ENCODE measurements around the gene MYOZ1. TPM values are rescaled to one million over a fixed set of nuclear protein-coding genes. Genes with fewer than 3 reads are reported as not detected.

MYOZ1 gene
- total and polyA plus RNA-seq, 2 donors (not counting 1 experiment from before 2014, with no cell fraction given) = not detected

DNA sequence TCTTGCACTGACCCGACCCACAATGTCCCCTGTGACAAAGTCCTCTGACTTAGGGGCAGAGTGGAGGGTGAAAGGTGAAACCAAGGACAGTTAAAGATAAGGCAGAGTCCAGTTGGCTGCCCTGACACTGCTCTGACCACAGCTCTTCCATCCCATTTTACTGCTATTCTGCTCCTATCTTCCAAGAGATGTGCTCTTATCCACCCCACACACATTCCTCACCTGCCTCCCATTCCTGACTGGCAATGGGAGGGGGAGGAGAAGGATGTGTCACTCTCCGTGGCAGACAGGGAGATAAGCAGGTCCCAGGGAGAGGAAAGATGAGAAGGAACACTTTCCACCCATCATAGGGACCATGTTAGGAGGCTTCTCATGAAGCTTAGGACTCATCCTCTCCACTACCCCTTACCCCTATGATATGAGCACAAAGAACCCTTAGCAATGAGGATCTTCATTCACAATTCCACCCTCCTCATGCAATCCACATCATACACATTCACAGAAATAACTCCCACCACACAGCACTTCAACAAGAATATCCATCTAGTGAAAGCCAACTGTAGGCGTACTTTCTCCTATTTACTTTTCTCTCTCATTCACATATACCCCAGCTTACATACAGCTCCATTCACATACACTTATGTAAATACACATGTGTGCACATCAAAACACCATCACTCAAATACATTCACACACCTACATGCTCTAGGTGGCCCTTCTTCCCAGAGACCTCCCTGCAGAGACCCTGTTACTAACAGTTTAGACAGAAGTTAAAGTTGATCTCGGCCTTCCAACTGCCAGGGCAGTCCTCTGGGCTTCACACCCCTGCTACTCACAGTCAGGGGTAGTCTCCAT lies 7.9 kb upstream of the MYOZ1 start:
- WGBS (ENCODE audit: insufficient coverage) = 100% methylated on average over 1 of the region's 4 CpGs
- POLR2A ChIA-PET = no interaction called here
- H3K27ac Mint-ChIP-seq = no peak overlapping the region
- H3K27me3 Mint-ChIP-seq = peaks cover under 1% of the 10 kb centered on the region
- intact Hi-C loops (cut with micrococcal nuclease) = no loop called here
- Histone ChIP-seq H3K9me3 (ENCODE audit: control extremely low read depth in 1 of 3, control insufficient read depth in 2 of 3, insufficient read depth in 1 of 3, low read length in 2 of 3) (no peaks in the 10 kb centered on the region), H3K9ac (ENCODE audit: low read length) (no peak overlapping the region), H3K79me2 (ENCODE audit: control insufficient read depth, insufficient read depth, low read length) (no peaks in the 10 kb centered on the region), H3K4me1 (ENCODE audit: control insufficient read depth in 2 of 2, insufficient read depth in 2 of 2, low read length in 2 of 2) (peaks cover 7 to 17% of the 10 kb centered on the region in 2 donors), H3K4me2 (replicated peaks; ENCODE audit: low read depth, low read length, poor library complexity, severe bottlenecking) (no peak overlapping the region), H3K36me3 (replicated peaks in 1 of 2; ENCODE audit: control extremely low read depth in 1 of 2, control insufficient read depth in 1 of 2, extremely low read depth in 1 of 2, insufficient read depth in 2 of 2, low read length in 1 of 2) (no peaks in the 10 kb centered on the region), H3K27me3 (replicated peaks in 1 of 4; ENCODE audit: control extremely low read depth in 1 of 4, control insufficient read depth in 3 of 4, insufficient read depth in 4 of 4, low read length in 3 of 4) (peaks cover 0 to 10% (median 0%) of the 10 kb centered on the region in 4 experiments), H2AFZ (ENCODE audit: insufficient read depth, low read depth, low read length, poor library complexity, severe bottlenecking) (no peak overlapping the region), H3K4me3 (ENCODE audit: control extremely low read depth in 1 of 5, extremely low read depth in 1 of 5, insufficient read depth in 1 of 5, low read depth in 2 of 5, low read length in 4 of 5) (no peak overlapping the region), H3K27ac (ENCODE audit: low read length in 2 of 2) (no peak overlapping the region), H4K20me1 (ENCODE audit: control insufficient read depth, insufficient read depth, low read length, poor library complexity, severe bottlenecking) (no peaks in the 10 kb centered on the region)
- H3K4me3 Mint-ChIP-seq = peak overlapping the region; percentile 57
- DNase-seq (no peak), ATAC-seq (ENCODE audit: low read depth) (no peak)
- H3K9me3 Mint-ChIP-seq (ENCODE audit: insufficient read depth) = no peaks in the 10 kb centered on the region
- peaks cover 27% of the 10 kb centered on the region for H3K4me1 Mint-ChIP-seq
- CTCF ChIA-PET = interaction anchor here (0.8 to 10.5 kb wide), 3 partner anchors 19 to 385 kb away, joined by 3 to 191 read pairs (median 4); no protein-coding TSS in a partner anchor
- no peak for TF ChIP-seq EZH2 (IDR thresholded peaks at IDR 0.05; ENCODE audit: borderline replicate concordance, insufficient read depth, low read depth, low read length, poor library complexity, severe bottlenecking)
- TF ChIP-seq, protein P1, sequence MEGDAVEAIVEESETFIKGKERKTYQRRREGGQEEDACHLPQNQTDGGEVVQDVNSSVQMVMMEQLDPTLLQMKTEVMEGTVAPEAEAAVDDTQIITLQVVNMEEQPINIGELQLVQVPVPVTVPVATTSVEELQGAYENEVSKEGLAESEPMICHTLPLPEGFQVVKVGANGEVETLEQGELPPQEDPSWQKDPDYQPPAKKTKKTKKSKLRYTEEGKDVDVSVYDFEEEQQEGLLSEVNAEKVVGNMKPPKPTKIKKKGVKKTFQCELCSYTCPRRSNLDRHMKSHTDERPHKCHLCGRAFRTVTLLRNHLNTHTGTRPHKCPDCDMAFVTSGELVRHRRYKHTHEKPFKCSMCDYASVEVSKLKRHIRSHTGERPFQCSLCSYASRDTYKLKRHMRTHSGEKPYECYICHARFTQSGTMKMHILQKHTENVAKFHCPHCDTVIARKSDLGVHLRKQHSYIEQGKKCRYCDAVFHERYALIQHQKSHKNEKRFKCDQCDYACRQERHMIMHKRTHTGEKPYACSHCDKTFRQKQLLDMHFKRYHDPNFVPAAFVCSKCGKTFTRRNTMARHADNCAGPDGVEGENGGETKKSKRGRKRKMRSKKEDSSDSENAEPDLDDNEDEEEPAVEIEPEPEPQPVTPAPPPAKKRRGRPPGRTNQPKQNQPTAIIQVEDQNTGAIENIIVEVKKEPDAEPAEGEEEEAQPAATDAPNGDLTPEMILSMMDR (IDR thresholded peaks at IDR 0.05) = no peak

Measured in B cell (primary cell).